ENCODE results near the gene RICTOR.

GRCh38 chr5:39025456-39025855 is 48.7 kb downstream of the RICTOR start:
- TF ChIP-seq YY1 (tag by site-specific recombination; IDR thresholded peaks at IDR 0.05) (no peak), CTCF (tag by site-specific recombination; IDR thresholded peaks at IDR 0.05) (no peak), ZBTB7A (tag by site-specific recombination; IDR thresholded peaks at IDR 0.05; ENCODE audit: low read depth) (no peak), PRDM4 (tag by site-specific recombination; IDR thresholded peaks at IDR 0.05) (no peak), MEIS1 (CRISPR knock-in tag; IDR thresholded peaks at IDR 0.05; ENCODE audit: borderline replicate concordance) (no peak), ZNF274 (IDR thresholded peaks at IDR 0.05; ENCODE audit: low read length) (no peak), ZNF274 (tag by site-specific recombination; IDR thresholded peaks at IDR 0.05; ENCODE audit: borderline replicate concordance) (no peak), REST (tag by site-specific recombination; IDR thresholded peaks at IDR 0.05) (no peak), ZFP37 (tag by site-specific recombination; IDR thresholded peaks at IDR 0.05) (no peak)
